SU-DHL-6 (cell line): Measurements from ENCODE around the gene PRIMPOL.

Source experiments
- CTCF ChIP-seq: fragments of 200-600 bp; sonication (generic); IDR thresholded peaks from one replicate; pipeline ENCODE4 v1.5.1; 2017; ENCODE audit warnings: antibody characterized with exemption, mild to moderate bottlenecking, low read length, moderate library complexity; ENCODE audit not compliant: insufficient read depth, poor library complexity, severe bottlenecking
- EZH2phosphoT487 ChIP-seq: fragments of 200-600 bp; sonication (generic), shearing (Covaris generic); conservative IDR thresholded peaks from 2 replicates; pipeline ENCODE4 v1.6.1; 2018; ENCODE audit warnings: mild to moderate bottlenecking, antibody characterized with exemption, low read length, moderate library complexity, mixed read lengths

GRCh38 chr4:184624972-184625554, 24.5 kb upstream of the PRIMPOL start:
- TF ChIP-seq CTCF = no peak
- TF ChIP-seq EZH2phosphoT487 = no peak
